GM23248 (cell line): ENCODE results near the gene EGFL7.

Source experiments
- EZH2 ChIP-seq: fragments of 200-600 bp; sonication (generic); IDR thresholded peaks from 2 replicates; pipeline ENCODE4 v1.6.1; 2018; ENCODE audit warnings: antibody characterized with exemption, mild to moderate bottlenecking; ENCODE audit not compliant: insufficient read depth, poor library complexity, severe bottlenecking
- EZH2phosphoT487 ChIP-seq: fragments of 200-600 bp; sonication (generic); IDR thresholded peaks from 2 replicates; pipeline ENCODE4 v1.6.1; 2018; ENCODE audit warnings: antibody characterized with exemption, moderate library complexity, mild to moderate bottlenecking, low read depth; ENCODE audit not compliant: insufficient read depth

GRCh38 chr9:136630662-136630992 lies 32.1 kb upstream of the EGFL7 start:
- no peak for TF ChIP-seq EZH2phosphoT487
- no peak for TF ChIP-seq EZH2
